ENCODE results near the gene FAM174C. TPM values are rescaled to one million over a fixed set of nuclear protein-coding genes. Genes with fewer than 3 reads are reported as not detected.
"Not testable (repeated sequence)": the region's sequence is repeated elsewhere in the genome, so short reads cannot be mapped to it uniquely, and the experiment has no call there.

The FAM174C gene
- total RNA-seq, 2 experiments from 2014 or later, result 105 to 112 TPM

GRCh38 chr19:1295169-1296012, 20.1 kb downstream of the FAM174C start:
- POLR2A ChIA-PET, result no interaction called here

DNA sequence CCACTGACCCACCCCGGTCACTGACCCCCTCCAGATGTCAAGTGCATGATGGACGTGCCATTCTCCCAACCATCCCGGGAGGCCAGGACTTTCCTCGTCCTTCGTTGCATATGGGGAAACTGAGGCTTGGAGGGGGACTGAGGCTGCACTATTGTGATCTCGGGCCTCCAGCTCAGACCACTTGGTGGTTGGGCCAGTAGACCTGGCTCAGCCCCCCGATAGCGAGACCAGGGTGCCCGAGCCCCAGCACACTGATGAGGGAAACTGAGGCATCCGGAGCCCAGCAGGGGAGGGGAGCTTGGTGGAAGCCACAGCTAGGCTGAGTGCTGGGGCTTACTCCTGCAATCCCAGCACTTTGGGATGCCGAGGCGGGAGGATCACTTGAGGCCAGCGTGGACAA, 20.7 kb downstream of the FAM174C start:
- ChIA-PET POLR2A (no interaction called here), CTCF (no interaction called here)

More at GRCh38 chr19:1295169-1296012, 20.1 kb downstream of the FAM174C start:
- CTCF ChIA-PET, result no interaction called here

- CTCF ChIA-PET, result no interaction called here
Measured at GRCh38 chr19:1296575-1297271, 21.4 kb downstream of the FAM174C start.

GRCh38 chr19:1298235-1298634, 22.9 kb downstream of the FAM174C start:
- POLR2A ChIA-PET, result no interaction called here

More at GRCh38 chr19:1296575-1297271, 21.4 kb downstream of the FAM174C start:
- POLR2A ChIA-PET, result no interaction called here

GRCh38 chr19:1299801-1300200, 24.5 kb downstream of the FAM174C start:
- CTCF ChIA-PET, result no interaction called here
- POLR2A ChIA-PET, result no interaction called here

More at GRCh38 chr19:1298235-1298634, 22.9 kb downstream of the FAM174C start:
- CTCF ChIA-PET, result no interaction called here

- ChIA-PET CTCF (no interaction called here), POLR2A (interaction anchor here (0.7 kb wide), 1 partner anchor 14 kb away, joined by 4 read pairs; no protein-coding TSS in a partner anchor)
Measured at GRCh38 chr19:1300744-1301490, 25.6 kb downstream of the FAM174C start.

GRCh38 chr19:1302533-1303239, 27.4 kb downstream of the FAM174C start:
- ChIA-PET CTCF (interaction anchor here (1.3 kb wide), 1 partner anchor 523 kb away, joined by 3 read pairs; no protein-coding TSS in a partner anchor), POLR2A (no interaction called here)

DNA sequence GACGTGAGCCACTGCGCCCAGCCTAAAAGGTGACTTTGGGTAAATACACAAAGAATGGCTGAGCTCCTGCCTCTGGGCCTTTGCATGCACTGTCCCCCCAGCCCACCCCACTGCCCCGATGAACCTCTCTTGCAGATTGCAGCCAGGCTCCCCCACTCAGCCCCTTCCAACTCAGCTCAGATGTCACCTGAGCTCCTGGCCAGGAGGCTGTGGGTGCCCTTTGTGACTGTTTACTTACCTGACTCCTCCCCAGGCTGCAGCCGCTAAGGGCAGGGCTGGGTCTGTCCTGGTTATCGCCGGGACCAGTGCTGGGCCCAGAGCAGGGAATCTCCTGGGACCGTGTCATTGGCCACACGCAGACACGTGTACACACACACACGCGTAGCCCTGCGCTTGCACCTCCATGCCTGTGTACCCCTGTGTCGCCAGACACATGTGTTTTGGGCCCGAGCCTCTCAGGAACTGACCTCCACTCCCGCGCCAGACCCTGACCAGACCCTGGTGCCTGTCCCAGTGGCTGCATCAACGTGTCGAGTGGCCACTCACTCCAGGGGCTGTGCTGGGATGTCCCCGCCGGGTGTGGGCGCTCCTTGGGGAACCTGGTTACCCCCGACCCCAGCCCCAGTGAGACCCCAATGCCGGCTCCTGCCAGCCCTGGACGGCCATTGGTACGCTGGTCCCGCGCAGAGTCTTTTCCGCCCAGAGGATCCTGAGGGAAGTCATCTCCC, 29.0 kb downstream of the FAM174C start:
- POLR2A ChIA-PET, result no interaction called here
- CTCF ChIA-PET, result interaction anchor here (0.6 to 1.3 kb wide), 3 partner anchors 11 to 955 kb away, joined by 3 read pairs; no protein-coding TSS in a partner anchor

GRCh38 chr19:1305354-1305753, 30.0 kb downstream of the FAM174C start:
- CTCF ChIA-PET, POLR2A ChIA-PET: not testable (repeated sequence)

DNA sequence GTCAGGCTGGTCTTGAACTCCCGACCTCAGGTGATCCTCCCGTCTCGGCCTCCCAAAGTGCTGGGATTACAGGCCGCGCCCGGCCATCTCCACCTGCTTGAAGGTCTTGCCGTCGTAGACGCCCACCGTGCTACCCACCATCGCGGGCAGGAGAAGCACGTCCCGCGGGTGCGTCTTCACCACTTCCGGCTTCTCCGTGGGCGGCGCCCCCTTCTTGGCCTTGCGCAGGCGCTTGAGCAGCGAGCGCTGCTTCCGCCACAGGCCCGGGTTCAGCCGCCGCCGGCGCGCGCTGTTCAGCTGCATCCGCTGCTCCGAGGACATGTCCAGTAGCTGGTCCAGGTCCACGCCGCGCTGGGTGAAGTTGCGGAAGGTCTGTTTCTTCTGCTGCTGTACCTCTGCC, 32.0 kb downstream of the FAM174C start:
- POLR2A ChIA-PET, result no interaction called here
- CTCF ChIA-PET, result interaction anchor here (0.6 kb wide), 2 partner anchors 67 to 537 kb away, joined by 3 to 5 read pairs; no protein-coding TSS in a partner anchor

- ChIA-PET CTCF (interaction anchor here (0.6 kb wide), 2 partner anchors 67 to 538 kb away, joined by 3 to 5 read pairs; no protein-coding TSS in a partner anchor), POLR2A (no interaction called here)
Measured at GRCh38 chr19:1307755-1308303, 32.5 kb downstream of the FAM174C start.

- ChIA-PET POLR2A (no interaction called here), CTCF (interaction anchor here (1.1 kb wide), 1 partner anchor 28 kb away, joined by 3 read pairs; no protein-coding TSS in a partner anchor)
Measured at GRCh38 chr19:1308718-1309117, 33.4 kb downstream of the FAM174C start.

- CTCF ChIA-PET, result interaction anchor here (1.1 kb wide), 1 partner anchor 30 kb away, joined by 3 read pairs; no protein-coding TSS in a partner anchor
- POLR2A ChIA-PET, result interaction anchor here (0.6 kb wide), 1 partner anchor 164 kb away, joined by 4 read pairs; no protein-coding TSS in a partner anchor
Measured at GRCh38 chr19:1309977-1310852, 34.9 kb downstream of the FAM174C start.

DNA sequence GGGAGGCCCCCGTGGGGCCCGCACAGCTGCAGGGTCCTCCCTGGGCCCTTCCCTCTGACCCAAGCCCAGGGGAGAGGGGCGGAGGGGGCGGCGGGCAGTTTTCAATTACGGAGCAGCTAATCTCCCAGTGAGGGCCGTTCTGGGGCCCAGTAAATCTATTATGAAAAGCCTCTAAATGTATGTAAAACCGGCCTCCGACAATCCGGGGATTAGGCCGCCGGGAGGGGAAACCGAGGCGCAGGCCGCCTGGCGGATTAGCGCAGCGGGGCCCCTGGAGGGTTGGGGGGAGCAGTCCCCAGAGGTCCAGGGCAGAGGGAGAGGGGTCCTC, 35.5 kb downstream of the FAM174C start:
- ChIA-PET CTCF (no interaction called here), POLR2A (interaction anchor here (0.6 kb wide), 1 partner anchor 164 kb away, joined by 4 read pairs; no protein-coding TSS in a partner anchor)

GRCh38 chr19:1311543-1312091, 36.3 kb downstream of the FAM174C start:
- ChIA-PET POLR2A (no interaction called here), CTCF (no interaction called here)

DNA sequence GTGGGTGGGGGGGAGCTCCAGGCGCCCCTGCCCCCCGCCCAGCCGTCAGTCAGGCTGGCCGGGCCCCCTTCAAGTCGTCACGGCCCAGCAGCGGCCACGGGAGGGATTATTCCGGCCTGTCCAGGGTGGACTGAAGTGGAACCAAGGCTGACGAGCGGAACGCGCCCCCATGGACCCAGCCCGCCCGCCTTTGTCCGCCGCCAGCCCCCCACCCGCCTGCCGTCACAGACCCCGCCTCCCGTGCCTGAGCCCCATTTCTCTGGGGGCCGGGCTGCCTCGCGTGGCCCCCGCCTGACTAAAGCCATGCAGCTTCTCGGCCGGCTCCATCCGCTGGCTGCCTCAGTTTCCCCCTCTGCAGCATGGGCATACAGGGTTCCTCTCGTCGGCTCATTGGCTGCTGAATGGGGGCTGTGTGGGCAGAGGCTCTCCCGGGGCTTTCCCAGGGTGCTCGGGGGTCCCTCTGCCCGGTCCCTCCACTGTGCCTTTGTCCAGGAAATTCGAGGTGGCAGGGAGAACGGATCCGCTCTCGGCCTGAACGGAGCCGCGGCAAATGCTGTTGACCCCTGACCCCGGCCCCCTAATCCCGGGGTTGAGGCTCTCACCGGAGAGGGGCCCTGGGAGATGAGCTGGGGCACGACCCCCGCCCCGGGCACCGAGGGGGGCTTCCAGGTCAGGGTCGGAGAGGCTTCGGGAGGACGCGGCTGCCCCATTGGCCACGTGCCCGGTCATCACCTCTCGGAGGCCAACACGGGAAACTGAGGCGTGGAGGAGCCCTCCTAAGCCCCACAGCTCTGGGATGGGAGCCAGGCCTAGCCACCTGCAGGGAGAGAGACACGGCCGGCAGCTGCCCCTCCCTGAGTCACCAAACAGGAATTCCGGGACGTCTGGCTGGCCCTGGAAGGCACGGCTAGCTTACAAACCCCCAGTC, 37.7 kb downstream of the FAM174C start:
- ChIA-PET POLR2A (no interaction called here), CTCF (no interaction called here)
